Ramos (cell line): ENCODE results near the gene SMO.
"Not testable (repeated sequence)": the region's sequence is repeated elsewhere in the genome, so short reads cannot be mapped to it uniquely, and the experiment has no call there.

Experiments
- in situ Hi-C: fragments of 300-500 bp; cut with MboI; formaldehyde crosslinking; loops from one replicate; pipeline ENCODE4 v1.14.3; 2022; ENCODE audit warnings: low sequenced_read_pairs; ENCODE audit not compliant: unreplicated experiment

The SMO gene

DNA sequence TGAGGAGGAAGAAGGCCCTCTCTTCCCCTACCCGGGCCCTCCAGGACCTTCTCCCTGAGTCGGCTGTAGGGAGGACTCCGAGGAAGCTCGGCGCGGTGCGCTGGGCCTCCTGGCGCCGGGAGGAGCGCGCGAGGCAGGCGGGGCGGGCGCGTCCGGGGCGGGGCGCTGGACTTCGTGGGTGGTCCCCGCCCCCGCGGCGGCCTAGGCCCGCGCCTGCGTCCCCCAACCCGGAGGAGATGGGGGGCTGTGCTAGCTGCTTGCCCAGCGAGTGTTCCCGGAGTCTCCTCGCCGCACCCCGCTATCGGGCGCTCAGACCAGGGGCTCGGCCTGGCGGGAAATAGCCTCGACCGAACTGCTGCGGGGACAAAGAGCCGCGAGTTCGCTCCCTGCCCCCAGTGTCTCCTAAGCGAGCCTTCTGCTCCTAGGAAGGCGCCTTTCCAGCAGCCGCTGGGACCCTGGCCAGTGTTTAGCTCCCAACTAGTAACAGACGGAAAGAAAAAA lies 19.2 kb upstream of the SMO start:
- in situ Hi-C loops: no loop called here

DNA sequence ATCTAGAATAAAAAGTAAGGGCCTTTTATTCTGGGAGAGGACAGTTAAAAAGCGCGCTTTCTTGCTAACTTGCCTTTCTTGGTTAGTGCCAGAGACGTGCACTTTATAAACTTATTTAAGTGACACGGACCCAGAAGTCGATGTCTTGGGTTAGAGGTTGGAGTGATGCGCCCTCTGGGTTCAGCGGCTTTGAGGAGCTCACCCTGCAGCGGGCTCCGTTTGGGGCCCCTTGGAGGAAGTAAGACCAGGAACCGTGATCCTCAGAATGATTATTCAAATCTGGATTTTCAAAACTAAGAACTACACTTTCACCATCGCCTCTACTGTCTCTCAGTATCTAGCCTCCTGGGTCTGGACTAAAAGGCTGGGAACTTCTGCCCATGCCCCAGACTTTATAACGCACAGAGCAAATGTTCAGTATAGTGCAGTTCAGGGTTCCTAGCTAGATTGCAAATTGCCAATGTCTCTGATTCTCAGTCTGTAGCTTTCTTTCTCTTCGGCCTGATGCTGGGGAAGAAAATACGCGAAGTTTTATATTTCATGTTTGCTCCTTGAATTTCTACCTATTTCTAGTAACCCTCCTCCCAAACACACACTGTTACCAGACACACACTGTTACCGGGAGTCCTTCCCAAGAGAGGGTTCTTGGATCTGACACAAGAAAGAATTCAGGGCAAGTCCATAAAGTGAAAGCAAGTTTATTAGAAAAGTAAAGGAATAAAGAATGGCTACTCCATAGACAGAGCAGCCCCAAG lies 18.6 kb upstream of the SMO start:
- in situ Hi-C loops: no loop called here

DNA sequence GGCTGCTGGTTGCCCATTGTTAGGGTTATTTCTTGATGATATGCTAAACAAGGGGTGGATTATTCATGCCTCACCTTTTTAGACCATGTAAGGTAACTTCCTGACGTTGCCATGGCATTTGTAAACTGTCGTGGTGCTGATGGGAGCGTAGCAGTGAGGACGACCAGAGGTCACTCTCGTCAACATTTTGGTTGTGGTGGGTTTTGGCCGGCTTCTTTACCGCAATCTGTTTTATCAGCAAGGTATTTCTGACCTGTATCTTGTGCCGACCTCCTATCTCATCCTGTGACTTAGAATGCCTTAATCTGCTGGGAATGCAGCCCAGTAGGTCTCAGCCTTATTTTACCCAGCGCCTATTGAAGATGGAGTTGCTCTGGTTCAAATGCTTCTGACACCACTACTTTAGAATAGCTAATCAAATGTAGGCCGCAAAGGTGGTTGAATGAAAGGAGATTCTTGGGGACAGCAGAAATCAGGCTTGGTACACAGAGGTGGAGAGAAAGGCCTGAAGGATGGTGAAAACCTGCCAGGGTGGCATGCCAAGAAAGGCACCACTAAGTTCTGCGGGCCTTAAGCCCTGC lies 17.9 kb upstream of the SMO start:
- in situ Hi-C loops: no loop called here

DNA sequence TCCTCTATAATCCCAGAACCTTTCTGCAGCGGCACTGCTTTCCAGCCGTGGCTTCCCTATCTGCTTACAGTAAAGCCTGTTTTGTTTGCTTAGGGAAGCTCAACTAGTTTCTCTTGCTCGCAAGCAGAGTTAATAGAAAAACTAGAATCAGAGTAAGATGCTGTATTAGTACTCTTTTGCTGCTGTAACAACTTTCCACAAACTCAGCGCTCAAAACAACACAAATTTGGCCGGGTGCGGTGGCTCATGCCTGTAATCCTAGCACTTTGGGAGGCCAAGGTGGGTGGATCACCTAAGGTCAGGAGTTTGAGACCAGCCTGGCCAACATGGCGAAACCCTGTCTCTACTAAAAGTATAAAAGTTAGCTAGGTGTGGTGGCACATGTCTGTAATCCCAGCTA lies 14.6 kb upstream of the SMO start:
- in situ Hi-C loops: not testable (repeated sequence)

DNA sequence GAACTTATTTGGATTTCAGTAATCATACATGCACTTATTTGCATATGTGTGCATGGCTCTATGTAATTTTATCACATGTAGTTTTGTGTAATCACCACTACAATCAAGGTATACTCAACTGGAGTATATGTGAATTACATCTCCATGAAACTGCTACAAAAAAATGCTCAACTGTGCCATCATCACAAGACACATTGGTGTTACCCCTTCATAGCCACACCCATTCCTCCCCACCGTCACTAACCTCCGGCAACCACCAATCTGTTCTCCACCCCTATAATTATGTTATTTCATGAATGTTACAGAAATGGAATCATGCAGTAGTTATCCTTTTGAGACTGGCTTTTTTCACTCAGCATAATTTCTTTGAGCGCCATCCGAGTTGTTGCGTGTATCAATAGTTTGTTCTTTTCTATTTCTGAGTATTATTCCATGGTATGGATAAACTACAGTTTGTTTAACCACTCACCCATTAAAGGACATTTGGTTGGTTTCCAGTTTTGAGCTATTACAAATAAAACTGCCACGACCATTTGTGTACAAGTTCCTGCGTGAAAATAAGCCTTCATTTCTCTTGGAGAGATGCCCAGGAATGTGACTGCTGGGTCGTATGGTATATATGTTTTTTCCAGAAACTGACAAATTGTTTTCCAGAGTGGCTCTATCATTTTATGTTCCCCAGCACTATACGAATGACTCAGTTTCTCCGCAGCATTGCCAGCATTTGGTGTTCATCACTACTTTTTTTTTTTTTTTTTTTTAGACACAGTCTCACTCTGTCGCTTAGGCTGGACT lies 11.3 kb upstream of the SMO start:
- in situ Hi-C loops: no loop called here

DNA sequence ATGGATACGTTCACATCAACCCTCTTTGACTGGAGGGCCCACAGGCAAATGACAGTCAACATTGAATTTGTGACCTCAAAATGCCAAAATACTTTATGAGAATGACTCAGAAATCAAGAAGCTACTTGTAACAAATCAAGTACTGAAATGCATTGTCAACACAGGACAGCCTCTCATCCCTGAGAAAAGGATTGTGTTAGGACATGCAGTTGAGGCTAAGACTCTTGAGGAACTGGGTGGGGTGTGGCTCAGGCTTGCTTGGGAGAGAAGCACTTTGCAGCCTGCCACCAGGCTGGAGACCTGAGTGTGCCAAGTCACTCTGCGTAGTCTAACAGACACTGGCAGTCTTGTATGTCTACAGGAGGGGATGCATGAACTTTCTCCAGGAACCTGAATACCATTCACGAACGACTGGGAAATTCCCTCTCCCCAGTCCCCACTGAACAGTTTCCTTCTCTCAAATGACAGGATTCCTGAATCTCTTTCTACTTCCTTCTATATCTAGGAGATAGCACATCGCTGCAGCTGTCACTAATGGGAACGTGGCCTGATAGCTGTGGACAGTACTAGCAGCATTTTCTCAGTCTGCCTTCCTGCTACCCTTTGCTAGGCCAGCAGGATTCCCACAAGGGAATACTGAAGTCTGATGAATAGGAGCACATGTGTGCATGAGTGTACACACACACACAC lies 3.3 kb upstream of the SMO start:
- in situ Hi-C loops: no loop called here

DNA sequence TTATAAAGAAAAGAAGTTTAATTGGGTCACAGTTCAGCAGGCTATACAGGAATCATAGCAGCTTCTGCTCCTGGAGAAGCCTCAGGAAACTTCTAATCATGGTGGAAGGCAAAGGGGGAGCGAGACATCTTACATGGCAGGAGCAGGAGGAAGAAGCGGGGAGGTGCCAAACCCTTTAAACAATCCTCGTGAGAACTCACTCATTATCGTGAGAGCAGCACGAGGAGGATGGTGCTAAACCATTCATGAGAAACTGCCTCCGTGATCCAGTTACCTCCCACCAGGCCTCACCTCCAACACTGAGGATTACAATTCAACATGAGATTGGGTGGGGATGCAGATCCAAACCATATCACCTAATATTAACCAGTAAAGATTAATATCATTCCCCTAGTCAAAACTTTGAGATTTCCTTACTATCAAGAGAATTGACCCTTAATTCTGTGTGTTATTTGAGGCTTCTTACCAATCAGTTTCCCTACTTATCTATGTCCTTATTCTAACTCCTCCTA lies 1.6 kb upstream of the SMO start:
- in situ Hi-C loops: no loop called here

DNA sequence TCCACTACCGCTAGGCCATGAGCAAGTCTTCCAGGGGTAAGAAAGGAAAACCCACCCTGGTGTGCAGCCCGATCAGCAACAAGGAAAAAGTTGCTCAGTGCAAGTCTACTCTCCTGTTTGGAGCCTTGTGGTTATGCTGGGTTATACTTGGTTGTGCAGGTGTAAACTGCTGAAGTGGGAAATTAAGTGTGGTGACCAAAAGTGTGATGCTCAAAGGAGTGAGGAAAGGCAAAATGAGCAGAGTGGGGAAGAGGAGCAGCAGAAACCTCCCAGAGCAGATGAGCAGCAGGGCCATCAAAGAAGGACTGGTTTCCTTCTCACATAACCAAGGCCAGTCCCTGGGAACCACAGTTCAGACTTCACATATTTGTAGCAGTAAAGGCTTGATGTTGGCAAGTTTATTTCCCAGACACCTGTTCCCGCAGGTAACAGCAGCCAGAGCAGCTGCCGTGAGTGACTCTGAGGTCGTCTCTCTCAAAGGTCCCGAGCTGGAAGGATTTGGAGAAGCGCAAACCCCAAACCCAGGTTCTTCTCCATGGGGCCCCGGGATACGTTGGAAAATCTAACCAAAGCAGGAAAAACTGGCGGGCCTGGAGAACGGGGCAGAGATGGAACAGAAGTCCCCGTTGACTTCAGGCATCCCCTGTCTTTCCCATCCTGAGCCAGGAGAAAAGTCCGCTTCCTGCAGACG lies 607 bp upstream of the SMO start:
- in situ Hi-C loops: no loop called here

DNA sequence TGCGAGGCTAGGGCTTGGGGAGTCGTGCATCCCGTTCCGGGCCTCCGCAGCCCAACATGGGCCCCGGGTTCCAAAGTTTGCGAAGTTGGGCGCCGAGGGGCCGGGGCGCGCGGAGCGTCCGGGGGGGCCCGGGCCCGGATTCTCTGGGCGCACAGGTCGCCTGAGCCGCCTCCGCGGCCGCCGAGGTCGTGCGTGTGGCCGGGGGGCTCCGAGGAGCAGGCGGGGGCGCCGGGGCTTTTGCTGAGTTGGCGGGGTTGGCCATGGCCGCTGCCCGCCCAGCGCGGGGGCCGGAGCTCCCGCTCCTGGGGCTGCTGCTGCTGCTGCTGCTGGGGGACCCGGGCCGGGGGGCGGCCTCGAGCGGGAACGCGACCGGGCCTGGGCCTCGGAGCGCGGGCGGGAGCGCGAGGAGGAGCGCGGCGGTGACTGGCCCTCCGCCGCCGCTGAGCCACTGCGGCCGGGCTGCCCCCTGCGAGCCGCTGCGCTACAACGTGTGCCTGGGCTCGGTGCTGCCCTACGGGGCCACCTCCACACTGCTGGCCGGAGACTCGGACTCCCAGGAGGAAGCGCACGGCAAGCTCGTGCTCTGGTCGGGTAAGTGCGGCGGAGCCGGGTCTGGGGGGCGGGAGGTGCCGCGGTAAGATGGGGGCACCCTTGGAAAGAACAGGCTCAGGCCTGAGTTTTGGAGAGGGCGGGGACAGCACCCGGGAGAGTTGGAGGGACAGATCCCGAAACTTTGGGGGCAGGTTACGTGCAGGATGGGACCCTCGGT lies 643 bp downstream of the SMO start:
- in situ Hi-C loops: no loop called here

DNA sequence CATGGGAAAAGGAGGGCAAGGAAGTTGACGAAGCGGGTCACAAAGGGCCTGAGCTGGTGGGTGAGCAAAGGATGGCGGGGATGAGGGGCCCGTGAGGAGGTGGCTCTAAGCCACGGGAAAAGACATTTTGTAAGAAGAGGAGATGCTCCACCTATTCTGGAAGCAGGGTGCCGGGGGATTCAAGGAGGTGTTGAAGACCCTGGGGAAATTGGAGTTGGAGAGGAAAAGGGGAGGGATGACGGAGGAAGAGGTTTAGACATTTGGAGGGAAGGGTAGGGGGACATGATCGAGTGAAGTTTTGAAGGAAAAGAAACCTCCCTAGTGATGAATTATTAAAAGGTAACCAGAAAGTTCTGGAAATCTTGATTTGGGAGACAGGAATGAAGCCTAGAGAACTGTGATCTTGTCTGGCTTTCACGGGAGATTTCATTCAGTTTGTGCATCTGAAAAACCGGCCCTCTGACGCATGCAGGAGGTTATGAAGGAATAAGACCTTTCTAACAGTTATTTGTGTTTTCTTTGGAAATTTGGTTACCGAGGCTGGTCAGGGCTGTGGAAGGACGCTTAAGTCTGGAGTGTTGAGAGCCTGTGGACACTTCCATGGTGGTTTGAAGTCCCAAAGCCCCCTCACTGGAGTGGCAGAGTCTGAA lies 1.4 kb downstream of the SMO start:
- in situ Hi-C loops: no loop called here

DNA sequence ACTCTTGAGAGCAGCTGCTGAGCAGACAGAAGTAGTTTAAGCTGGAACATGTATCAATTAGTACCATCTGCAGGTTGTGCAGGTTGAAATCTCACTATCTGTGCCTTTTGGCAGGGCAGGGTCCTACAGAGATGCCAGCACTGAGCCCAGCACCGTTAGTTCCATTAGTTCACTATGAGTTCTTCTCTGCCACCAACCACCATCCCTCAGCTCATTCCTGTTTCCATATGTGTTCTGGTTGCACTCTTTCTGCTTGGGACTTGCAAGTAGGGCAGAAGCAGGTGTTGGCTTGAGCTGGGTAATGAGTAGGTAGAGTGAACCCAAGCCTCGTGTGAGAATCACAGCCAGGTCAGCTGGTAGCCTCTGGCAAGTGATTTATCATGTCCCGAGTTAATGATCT lies 2.8 kb downstream of the SMO start:
- in situ Hi-C loops: no loop called here

DNA sequence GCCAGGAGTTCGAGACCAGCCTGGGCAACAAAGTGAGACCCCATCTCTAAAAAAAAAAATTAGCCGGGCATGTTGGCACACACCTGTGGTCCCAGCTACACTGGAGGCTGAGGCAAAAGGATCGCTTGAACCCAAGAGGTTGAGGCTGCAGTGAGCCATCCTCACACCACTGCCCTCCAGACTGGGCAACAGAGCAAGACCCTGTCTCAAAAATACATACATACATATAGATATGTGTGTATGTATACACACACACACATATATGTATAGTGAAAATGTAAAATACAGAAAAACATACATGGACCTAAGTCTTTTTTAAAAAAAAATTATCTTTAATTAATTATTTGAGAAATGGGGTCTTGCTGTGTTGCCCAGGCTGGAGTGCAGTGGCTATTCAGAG lies 5.5 kb downstream of the SMO start:
- in situ Hi-C loops: no loop called here

DNA sequence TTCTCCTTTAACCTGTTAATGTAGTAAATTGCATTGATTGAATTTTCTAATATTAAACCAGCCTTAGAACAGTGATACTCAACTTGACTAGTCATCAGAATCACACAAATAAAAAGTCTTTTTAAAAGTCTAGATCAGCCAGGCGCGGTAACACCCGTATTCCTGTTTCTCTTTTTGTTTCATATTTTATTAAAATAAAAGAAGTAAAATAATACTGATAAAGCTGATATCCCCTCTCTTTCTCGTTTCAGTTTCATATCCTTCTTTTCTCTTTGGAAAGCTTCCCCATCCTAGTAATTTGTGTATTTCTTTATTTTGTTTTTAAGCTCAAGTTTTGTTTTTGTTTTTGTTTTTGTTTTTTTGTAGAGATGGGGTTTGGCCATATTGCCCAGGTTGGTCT lies 9.3 kb downstream of the SMO start:
- in situ Hi-C loops: no loop called here

DNA sequence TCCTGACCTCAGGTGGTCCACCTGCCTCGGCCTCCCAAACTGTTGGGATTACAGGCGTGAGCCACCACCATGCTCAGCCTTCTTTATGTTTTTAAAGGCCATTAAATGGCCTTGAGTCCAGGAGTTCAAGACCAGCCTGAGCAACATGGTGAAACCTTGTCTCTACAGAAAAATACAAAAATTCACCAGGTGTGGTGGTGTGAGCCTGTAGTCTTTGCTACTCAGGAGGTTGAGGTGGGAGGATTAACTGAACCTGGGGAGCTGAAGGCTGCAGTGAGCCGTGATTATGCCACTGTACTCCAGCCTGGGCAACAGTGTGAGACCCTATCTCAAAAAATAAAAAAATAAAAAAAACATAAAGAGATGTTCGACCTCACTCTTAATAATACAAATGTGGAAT lies 11.0 kb downstream of the SMO start:
- in situ Hi-C loops: no loop called here

DNA sequence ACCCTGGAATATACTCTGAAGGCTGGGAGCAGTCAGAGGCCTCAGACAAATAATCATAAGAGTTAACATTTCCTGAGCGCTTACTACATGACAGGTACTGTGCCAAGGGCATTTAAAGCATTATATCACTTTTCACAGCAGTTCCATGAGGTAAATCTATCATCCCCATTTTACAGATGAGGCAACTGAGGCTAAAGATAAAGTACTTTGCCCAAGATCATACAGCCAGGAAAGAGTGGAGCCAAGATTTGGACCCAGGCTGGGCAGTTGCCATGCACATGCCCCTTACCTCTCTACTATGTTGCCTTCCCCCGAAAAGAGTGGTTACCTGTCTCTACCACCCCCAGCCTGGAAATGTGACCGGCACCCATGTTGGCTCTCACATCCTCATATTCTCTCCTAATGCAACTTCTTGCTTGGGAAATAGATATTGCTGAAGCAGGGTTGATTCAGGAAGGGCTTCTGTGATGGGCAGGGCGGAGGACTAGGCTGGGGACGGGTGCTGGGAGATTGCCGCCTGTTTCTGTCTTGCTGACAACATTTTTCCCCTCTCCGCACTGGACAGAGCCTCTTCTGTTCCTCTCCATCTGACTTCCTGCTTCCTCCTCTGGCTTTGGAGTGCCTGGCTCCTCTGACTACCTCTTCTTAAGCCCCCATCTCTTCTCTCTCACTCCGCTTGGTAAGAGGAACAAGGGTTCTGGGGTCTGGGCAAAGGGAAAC lies 13.8 kb downstream of the SMO start:
- in situ Hi-C loops: loop anchor here (10.0 kb wide), 1 partner anchor 297 kb away; no protein-coding TSS in a partner anchor

DNA sequence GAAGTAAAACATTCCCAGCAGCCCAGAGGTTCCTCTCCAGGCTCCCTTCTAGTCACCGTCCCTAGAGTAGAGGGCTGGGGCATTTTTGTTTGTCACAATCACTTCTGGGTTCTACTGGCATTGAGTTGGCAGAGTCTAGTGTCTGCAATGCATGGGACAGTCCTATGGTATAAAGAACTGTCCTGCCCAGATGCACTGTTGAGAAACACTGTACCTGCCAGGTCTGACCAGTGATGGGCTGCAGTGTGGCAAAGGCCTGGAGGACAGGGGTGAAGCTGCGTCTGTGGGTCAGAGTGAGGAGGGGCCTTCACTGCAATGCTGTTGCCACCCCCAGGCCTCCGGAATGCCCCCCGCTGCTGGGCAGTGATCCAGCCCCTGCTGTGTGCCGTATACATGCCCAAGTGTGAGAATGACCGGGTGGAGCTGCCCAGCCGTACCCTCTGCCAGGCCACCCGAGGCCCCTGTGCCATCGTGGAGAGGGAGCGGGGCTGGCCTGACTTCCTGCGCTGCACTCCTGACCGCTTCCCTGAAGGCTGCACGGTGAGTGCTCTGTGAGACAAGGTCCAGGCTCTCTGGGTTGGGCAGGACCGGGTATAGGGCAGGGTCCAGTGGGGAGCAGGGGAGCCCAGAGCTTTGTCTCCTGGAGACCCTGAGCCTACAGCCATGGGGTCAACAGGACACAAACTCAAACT lies 14.8 kb downstream of the SMO start:
- in situ Hi-C loops: loop anchor here (10.0 kb wide), 1 partner anchor 298 kb away; no protein-coding TSS in a partner anchor

DNA sequence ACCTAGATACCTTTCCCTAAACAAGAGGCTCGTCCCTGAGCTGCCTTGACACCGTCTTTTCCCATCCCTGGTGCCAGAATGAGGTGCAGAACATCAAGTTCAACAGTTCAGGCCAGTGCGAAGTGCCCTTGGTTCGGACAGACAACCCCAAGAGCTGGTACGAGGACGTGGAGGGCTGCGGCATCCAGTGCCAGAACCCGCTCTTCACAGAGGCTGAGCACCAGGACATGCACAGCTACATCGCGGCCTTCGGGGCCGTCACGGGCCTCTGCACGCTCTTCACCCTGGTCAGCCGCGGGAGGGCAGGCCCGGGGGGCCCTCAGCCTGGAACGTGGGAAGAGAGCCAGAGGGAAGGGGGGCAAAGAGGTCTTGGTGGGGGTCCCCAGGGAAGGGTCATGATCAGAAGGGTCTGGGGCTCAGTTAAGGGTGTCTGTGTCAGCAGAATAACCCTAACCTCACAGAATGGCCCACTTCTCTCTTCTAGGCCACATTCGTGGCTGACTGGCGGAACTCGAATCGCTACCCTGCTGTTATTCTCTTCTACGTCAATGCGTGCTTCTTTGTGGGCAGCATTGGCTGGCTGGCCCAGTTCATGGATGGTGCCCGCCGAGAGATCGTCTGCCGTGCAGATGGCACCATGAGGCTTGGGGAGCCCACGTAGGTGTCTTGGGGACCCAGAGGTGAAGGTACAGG lies 16.8 kb downstream of the SMO start:
- in situ Hi-C loops: loop anchor here (10.0 kb wide), 1 partner anchor 300 kb away; no protein-coding TSS in a partner anchor
